G401.6 (cell line): Measurements from ENCODE around the gene PCDHA1.

Source experiments
- FAIRE-seq: peaks from 2 replicates; lab custom pipeline; 2012; peaks lifted over from hg19 to GRCh38; lab: Jason Lieb, UNC

The PCDHA1 gene

DNA sequence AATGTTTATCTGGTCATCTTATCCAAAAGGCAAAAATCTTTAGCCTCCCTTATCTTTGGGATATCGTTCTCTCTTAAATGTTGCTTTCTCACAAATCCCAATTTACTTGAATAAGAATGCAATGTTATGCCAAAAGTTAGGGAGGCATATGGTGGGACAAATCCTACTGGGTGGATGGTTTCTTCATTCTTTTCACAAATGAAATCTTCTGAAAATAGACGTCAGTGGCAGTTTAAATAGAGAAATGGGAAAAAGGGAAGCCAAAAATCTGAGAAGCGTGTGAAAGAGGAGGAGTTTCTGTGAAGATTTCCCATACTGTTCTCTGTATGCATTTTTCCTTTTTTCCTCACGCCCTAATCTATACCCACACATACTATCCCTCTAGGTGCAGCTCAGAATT lies 137.7 kb downstream of the PCDHA1 start:
- no peak for FAIRE-seq

- FAIRE-seq, result no peak
Measured at GRCh38 chr5:140925806-140926442, 140.0 kb downstream of the PCDHA1 start, which contains the start of gene PCDHAC1. Gene PCDHAC1, plus strand, starts transcription at chr5:140926299. Its CDS starts 594 bp downstream, at chr5:140926893.

DNA sequence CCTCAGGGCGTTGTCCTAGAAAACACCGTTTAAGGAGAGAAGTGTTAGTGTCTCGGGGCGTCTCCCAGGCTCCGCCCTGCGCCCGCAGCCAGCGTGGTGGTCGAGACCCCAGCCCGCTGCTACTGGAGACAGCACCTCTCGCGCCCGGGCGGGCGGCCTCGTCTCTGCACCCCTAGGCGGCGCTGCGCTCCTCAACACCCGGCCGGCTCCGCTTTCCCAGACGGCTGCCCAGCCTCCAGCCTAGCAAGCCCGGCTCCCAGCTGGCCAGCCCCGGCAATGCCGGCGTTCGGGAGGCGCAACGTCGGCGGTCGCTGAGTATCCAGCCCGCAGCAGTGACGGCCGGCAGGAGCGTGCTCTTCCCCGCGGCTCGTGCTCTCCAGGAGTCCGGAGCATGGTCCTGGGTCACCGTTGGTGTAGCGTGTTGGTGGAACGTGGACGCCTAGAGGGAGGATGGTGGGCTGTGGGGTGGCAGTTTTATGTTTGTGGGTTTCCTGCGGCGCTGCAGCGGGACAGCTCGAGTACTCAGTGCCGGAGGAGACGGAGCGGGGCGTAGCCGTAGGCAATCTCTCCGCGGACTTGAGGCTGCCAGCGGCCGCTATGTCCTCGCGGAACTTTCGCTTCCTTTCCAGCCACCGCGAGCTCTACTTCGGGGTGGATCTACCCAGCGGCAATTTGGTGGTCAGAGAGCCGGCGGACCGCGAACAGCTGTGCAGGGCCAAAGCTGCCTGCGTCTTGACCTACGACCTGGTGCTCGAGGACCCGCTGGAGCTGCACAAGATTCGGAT lies 140.7 kb downstream of the PCDHA1 start:
- no peak for FAIRE-seq

DNA sequence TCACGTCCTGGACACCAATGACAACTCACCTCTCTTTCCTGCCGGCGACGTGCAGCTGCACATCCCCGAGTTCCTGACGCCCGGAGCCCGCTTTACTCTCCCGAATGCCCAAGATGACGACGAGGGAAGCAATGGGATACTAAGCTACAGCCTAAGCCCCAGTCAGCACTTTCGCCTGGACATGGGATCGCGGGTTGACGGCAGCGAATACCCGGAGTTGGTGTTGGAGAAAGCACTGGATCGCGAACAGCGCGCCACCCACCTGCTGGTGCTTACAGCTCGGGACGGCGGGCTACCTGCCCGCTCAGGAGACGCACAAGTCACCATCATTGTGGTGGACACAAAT lies 141.3 kb downstream of the PCDHA1 start:
- no peak for FAIRE-seq

GRCh38 chr5:140934964-140935606 lies 149.1 kb downstream of the PCDHA1 start:
- FAIRE-seq, result no peak

DNA sequence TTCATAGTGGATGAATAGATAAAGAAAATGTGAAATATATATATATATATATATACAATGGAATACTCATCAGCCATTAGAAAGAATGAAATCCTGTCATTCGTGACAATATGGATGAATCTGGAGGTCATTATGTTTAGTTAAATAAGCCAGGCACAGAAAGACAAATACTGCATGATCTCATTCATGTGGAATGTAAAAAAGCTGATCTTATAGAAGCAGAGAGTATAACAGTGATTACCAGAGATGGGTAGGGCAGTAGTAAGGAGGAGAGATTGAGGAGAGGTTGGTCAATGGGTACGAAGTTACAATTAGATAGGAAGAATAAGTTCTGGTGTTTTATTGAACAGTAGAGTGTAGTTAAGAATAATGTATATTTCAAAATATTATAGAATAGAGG lies 160.6 kb downstream of the PCDHA1 start:
- no peak for FAIRE-seq

DNA sequence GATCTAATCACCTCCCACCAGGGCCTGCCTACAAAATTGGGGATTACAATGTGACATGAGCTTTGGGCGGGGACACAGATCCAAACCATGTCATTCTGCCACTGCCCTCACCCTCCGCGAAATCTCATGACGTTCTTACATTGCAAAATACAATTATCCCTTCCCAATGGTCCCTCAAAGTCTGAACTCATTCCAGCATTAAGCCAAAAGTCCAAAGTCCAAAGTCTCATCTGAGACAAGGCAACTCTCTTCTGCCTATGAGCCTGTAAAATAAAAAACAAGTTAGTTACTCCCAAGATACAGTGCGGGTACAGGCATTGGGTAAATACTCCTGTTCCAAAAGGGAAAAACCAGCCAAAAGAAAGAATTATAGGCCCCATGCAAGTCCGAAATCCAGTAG lies 165.7 kb downstream of the PCDHA1 start:
- FAIRE-seq, result no peak

GRCh38 chr5:140953234-140953633 lies 167.3 kb downstream of the PCDHA1 start:
- no peak for FAIRE-seq

DNA sequence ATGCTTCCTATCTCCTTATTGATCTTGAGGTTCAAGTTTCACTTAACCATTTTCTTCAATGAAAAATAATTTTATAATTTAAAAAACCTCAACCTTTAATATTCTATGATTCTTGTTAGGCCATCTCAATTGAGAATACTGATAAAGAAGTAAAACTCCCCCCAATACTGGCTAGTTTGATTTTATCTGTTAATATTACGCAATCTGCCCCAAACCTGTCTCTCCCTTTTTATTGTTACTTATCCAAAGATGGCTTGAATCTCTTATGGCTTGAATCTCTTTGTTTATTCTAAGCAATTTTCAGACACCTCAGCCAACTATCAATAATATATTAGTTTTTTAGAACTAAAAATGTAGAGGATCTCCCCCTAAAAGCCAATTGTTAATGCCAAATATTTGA lies 176.2 kb downstream of the PCDHA1 start:
- FAIRE-seq, result no peak

DNA sequence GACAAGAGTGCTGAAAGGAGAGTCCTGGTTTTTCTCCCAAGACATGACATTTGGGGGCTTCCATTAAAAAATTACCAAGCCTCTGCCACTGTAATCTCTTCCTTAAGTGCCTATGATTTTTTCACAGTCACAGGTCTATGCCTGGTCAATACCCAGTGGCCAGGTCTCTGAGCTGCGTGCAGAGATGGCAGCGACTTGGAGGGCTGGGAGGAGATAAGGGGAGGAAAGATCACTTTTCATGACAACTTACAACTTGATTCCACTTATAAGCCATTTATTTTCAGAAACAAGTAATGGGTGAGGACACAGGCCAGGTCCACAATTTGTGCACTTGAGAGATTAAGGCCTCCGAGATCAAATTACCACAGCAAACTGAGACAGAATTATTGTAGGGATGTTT lies 178.4 kb downstream of the PCDHA1 start:
- FAIRE-seq, result no peak

DNA sequence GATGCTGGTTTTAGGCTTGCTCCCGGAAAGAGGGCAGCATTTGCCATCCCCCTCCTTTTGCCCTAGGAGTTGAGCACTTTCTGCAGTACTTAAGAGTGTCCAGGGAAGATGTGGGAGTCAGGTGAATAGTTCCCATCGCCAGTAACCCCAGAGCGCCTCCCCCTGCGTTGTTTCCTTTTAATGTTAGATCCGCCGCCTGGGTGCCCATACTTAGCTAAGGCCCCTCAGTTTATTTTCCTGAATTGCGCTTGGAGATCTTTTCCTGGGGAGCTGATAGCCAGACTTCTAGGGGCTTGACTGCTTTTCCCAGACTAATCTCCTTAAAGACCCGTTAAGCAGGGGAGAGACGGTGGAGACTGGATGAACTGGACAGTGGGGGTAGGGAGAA lies 180.0 kb downstream of the PCDHA1 start:
- no peak for FAIRE-seq

- FAIRE-seq, result no peak
Measured at GRCh38 chr5:140966293-140967225, 180.6 kb downstream of the PCDHA1 start, which contains the start of gene PCDHAC2. Gene PCDHAC2, plus strand, starts transcription at chr5:140966476. Its CDS starts 291 bp downstream, at chr5:140966767.

DNA sequence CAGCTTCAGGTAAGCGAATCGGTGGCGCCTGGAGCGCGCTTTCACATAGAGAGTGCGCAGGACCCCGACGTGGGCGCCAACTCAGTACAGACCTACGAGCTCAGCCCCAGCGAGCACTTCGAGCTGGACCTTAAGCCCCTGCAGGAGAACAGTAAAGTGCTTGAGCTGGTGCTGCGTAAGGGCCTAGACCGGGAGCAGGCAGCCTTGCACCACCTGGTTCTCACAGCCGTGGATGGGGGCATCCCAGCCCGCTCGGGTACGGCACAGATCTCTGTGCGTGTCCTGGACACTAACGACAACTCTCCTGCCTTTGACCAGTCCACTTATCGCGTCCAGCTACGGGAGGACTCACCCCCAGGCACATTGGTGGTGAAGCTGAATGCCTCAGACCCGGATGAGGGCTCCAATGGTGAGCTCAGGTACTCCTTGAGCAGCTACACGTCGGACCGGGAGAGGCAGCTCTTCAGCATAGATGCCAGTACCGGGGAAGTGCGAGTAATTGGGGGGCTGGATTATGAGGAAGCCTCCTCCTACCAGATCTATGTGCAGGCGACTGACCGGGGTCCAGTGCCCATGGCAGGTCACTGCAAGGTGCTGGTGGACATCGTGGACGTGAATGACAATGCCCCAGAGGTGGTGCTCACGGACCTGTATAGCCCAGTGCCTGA lies 181.4 kb downstream of the PCDHA1 start:
- FAIRE-seq, result no peak

GRCh38 chr5:140969880-140970279 lies 183.9 kb downstream of the PCDHA1 start:
- no peak for FAIRE-seq

DNA sequence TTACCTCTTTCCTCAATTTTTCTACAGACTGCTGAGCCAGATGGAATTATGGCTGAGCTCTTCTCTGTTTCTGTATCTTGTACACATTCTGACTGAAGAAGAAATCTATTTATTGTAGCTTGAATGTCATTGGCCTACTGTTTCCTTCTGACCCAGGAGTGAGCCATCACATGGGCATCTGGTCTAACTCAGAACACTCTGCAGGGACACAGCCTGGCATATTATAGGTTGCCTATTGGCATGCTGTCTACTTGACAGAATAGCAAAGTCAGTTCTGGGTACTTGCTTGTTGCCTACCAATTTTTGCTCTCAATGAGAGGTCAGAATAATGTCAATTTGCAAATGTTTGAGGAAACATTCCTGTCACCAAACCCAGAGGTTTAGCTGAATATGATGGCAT lies 187.6 kb downstream of the PCDHA1 start:
- FAIRE-seq, result no peak

DNA sequence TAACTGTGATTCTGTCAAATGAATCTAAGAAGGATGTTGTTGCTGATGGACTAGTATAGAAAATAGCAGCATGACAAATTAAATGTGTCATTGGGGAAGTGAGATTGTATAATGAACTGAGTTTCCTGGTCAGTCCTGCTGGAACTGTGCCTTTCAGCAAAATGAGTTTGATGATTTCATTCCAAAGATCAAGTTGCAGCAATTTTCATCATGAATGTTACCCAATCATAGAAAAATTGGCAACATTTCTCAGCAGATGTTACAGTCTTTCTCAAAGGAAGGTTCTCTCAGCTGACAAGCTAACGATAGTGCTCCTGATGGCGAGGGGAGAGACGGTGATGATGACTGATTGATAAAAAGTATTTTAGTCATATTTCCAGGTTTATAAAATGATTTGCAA lies 191.1 kb downstream of the PCDHA1 start:
- FAIRE-seq, result no peak

DNA sequence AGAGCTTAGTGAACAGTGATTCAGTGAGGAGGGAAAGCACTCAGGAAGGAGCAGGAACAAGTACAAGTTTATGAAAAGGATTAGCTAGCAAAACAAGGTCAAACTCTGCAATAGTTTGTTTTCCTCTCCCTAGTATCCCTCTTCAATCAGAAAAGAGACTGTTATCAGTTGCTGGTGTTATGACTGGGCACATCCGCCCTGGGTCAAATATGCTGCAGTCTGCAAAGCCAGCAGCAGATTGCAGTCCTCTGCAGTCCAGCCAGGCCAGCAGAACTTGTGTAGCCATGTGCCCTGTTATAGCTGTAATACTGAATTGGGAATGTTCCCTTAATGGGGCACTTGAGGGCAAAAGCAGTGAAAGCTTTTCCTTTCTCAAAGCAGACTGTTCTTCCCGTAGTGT lies 192.3 kb downstream of the PCDHA1 start:
- FAIRE-seq, result no peak

- no peak for FAIRE-seq
Measured at GRCh38 chr5:140978983-140979382, 193.0 kb downstream of the PCDHA1 start.

DNA sequence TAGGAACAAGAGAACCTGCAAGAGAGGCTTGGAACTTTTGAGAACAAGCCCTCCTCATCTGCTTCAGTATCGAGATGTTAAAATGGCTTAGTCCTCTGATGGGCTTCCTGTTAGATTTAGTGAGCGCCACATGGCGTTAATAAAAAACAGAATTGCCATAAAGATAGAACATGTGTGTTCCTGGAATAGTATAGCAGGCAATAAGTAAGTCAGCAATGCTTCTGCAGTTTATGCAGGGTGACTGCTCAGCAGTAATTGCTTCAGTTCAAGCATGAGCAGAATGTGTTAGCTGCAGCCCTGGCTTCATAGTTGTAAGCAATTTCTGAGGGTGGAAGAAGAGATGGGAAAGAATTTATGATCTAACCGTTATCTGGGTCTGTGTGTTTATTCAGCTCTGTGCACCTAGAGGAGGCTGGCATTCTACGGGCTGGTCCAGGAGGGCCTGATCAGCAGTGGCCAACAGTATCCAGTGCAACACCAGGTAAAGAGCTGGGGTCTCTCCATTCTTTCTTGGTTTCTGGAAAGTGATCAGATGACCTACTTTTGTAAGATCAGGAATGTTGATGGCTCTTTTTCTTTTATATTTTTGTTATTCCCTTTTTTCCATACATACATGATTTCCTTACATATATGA lies 196.3 kb downstream of the PCDHA1 start:
- FAIRE-seq, result no peak

GRCh38 chr5:140986117-140986521 lies 200.2 kb downstream of the PCDHA1 start:
- no peak for FAIRE-seq

GRCh38 chr5:140988100-140988499 lies 202.2 kb downstream of the PCDHA1 start:
- FAIRE-seq, result no peak
